GM12878 (cell line): ENCODE results near the gene TOP2B.

Experiments
- BRCA1 ChIP-seq: IDR thresholded peaks from 2 replicates; pipeline ENCODE4 v1.6.1; 2011; ENCODE audit warnings: low read depth, low read length, improper control_type of control experiment
- EGR1 ChIP-seq, 2 experiments: IDR thresholded peaks; 1 replicate in 1 of 2; 2 replicates in 1 of 2; pipeline ENCODE4 v1.6.1; 2011 to 2012; ENCODE audit warnings: low read depth in 2 of 2, low read length in 2 of 2, borderline replicate concordance in 1 of 2, mild to moderate bottlenecking in 1 of 2, moderate library complexity in 1 of 2
- KDM1A ChIP-seq: fragments of 200-600 bp; sonication (generic); IDR thresholded peaks from 2 replicates; pipeline ENCODE4 v1.6.1; 2016; ENCODE audit warnings: borderline replicate concordance
- ZBTB4 ChIP-seq: fragments of 450-650 bp; formaldehyde crosslinking; IDR thresholded peaks from 2 replicates; pipeline ENCODE4 v1.4.0; 2022; ENCODE audit warnings: mild to moderate bottlenecking, moderate library complexity

GRCh38 chr3:25683882-25684281 lies 19.2 kb upstream of the TOP2B start:
- no peak for TF ChIP-seq BRCA1
- no peak for TF ChIP-seq KDM1A
- TF ChIP-seq EGR1 (IDR thresholded peaks at IDR 0.05; ENCODE audit: borderline replicate concordance in 1 of 2, low read depth in 2 of 2, low read length in 2 of 2) = no peak
- TF ChIP-seq ZBTB4 (CRISPR knock-in tag) = no peak
